ENCODE data around the gene CNOT10.

The CNOT10 gene

GRCh38 chr3:32821686-32822296 lies 136.8 kb downstream of the CNOT10 start:
- TF ChIP-seq, protein P1, sequence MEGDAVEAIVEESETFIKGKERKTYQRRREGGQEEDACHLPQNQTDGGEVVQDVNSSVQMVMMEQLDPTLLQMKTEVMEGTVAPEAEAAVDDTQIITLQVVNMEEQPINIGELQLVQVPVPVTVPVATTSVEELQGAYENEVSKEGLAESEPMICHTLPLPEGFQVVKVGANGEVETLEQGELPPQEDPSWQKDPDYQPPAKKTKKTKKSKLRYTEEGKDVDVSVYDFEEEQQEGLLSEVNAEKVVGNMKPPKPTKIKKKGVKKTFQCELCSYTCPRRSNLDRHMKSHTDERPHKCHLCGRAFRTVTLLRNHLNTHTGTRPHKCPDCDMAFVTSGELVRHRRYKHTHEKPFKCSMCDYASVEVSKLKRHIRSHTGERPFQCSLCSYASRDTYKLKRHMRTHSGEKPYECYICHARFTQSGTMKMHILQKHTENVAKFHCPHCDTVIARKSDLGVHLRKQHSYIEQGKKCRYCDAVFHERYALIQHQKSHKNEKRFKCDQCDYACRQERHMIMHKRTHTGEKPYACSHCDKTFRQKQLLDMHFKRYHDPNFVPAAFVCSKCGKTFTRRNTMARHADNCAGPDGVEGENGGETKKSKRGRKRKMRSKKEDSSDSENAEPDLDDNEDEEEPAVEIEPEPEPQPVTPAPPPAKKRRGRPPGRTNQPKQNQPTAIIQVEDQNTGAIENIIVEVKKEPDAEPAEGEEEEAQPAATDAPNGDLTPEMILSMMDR (IDR thresholded peaks at IDR 0.05; ENCODE audit: low read depth, low read length, missing control alignments) = no peak
- no peak overlapping the region for H3K4me3 ChIP-seq (replicated peaks; ENCODE audit: low read depth, low read length)
- no peak for DNase-seq (ENCODE audit: extremely low read depth, low read depth)

GRCh38 chr3:32822609-32823498 lies 137.9 kb downstream of the CNOT10 start:
- DNase-seq (ENCODE audit: extremely low read depth, low read depth) = no peak
- TF ChIP-seq, protein P1 (IDR thresholded peaks at IDR 0.05; ENCODE audit: low read depth, low read length, missing control alignments) = no peak
- H3K4me3 ChIP-seq (replicated peaks; ENCODE audit: low read depth, low read length) = no peak overlapping the region
